ENCODE data around the gene EPHB4.
A peak's percentile ranks its signal among the peaks of the same experiment; 100 is the strongest.

Gene EPHB4

GRCh38 chr7:100806276-100806675, 21.0 kb downstream of the EPHB4 start:
- H3K27ac ChIP-seq: no peak overlapping the region
- DNase-seq (ENCODE audit: low spot score): no peak
- no peak for TF ChIP-seq CTCF (IDR thresholded peaks at IDR 0.05)
- H3K4me3 ChIP-seq: no peak overlapping the region

GRCh38 chr7:100804681-100805431, 22.5 kb downstream of the EPHB4 start:
- TF ChIP-seq CTCF (IDR thresholded peaks at IDR 0.05): no peak
- DNase-seq (ENCODE audit: low spot score): no peak
- Histone ChIP-seq H3K27ac (no peak overlapping the region), H3K4me3 (no peak overlapping the region)

- Histone ChIP-seq H3K27ac (no peak overlapping the region), H3K4me3 (peak overlapping the region; percentile 27)
- no peak for TF ChIP-seq CTCF (IDR thresholded peaks at IDR 0.05)
- peak; percentile 86 for DNase-seq (ENCODE audit: low spot score)
Observed at GRCh38 chr7:100803398-100804161, 23.7 kb downstream of the EPHB4 start.

GRCh38 chr7:100802951-100803350, 24.4 kb downstream of the EPHB4 start:
- DNase-seq (ENCODE audit: low spot score): no peak
- TF ChIP-seq CTCF (IDR thresholded peaks at IDR 0.05): no peak
- Histone ChIP-seq H3K4me3 (peak overlapping the region; percentile 27), H3K27ac (no peak overlapping the region)

GRCh38 chr7:100801833-100802568, 25.3 kb downstream of the EPHB4 start:
- H3K4me3 ChIP-seq: no peak overlapping the region
- DNase-seq (ENCODE audit: low spot score): no peak
- H3K27ac ChIP-seq: no peak overlapping the region
- no peak for TF ChIP-seq CTCF (IDR thresholded peaks at IDR 0.05)

- DNase-seq (ENCODE audit: low spot score): no peak
- Histone ChIP-seq H3K27ac (no peak overlapping the region), H3K4me3 (no peak overlapping the region)
- peak; percentile 41 for TF ChIP-seq CTCF (IDR thresholded peaks at IDR 0.05)
Observed at GRCh38 chr7:100799037-100799896, 28.1 kb downstream of the EPHB4 start.
